ENCODE results near the gene EMP1. TPM values are rescaled to one million over a fixed set of nuclear protein-coding genes. Genes with fewer than 3 reads are reported as not detected.

The EMP1 gene
- total RNA-seq, 1 donor from 2014 or later: not detected

GRCh38 chr12:13165617-13166041, 30.9 kb upstream of the EMP1 start:
- peaks cover 17% of the 10 kb centered on the region for H3K4me1 Mint-ChIP-seq
- DNase-seq: peak; percentile 30
- H3K27ac Mint-ChIP-seq: peak overlapping the region; percentile 22
- intact Hi-C loops (cut with micrococcal nuclease): loop anchor here (1.0 to 2.0 kb wide), 2 partner anchors 31 to 65 kb away; partner anchors contain the start of gene EMP1
- H3K4me3 Mint-ChIP-seq: no peak overlapping the region
- POLR2A ChIA-PET: no interaction called here
- CTCF ChIA-PET: no interaction called here
- ATAC-seq (ENCODE audit: low read depth): peak; percentile 94
- peaks cover 2% of the 10 kb centered on the region for H3K9me3 Mint-ChIP-seq
- TF ChIP-seq CTCF (IDR thresholded peaks at IDR 0.05): no peak
- no peaks in the 10 kb centered on the region for H3K36me3 Mint-ChIP-seq (ENCODE audit: low read depth)
- H3K27me3 Mint-ChIP-seq: peaks cover 6% of the 10 kb centered on the region

- POLR2A ChIA-PET: no interaction called here
- ATAC-seq (ENCODE audit: low read depth): no peak
- H3K27ac Mint-ChIP-seq: no peak overlapping the region
Observed at GRCh38 chr12:13167226-13167625, 29.3 kb upstream of the EMP1 start.

GRCh38 chr12:13167906-13168305, 28.6 kb upstream of the EMP1 start:
- ChIA-PET CTCF (no interaction called here), POLR2A (no interaction called here)
- H3K27me3 Mint-ChIP-seq: peaks cover 13% of the 10 kb centered on the region
- H3K4me1 Mint-ChIP-seq: peaks cover 27% of the 10 kb centered on the region
- H3K4me3 Mint-ChIP-seq: no peak overlapping the region
- H3K9me3 Mint-ChIP-seq: peaks cover 2% of the 10 kb centered on the region
- TF ChIP-seq CTCF (IDR thresholded peaks at IDR 0.05): no peak
- intact Hi-C loops (cut with micrococcal nuclease): no loop called here
- H3K36me3 Mint-ChIP-seq (ENCODE audit: low read depth): no peaks in the 10 kb centered on the region
- no peak overlapping the region for H3K27ac Mint-ChIP-seq
- DNase-seq (no peak), ATAC-seq (ENCODE audit: low read depth) (no peak)

More at GRCh38 chr12:13167226-13167625, 29.3 kb upstream of the EMP1 start:
- intact Hi-C loops (cut with micrococcal nuclease): no loop called here
- Mint-ChIP-seq H3K27me3 (peaks cover 10% of the 10 kb centered on the region), H3K9me3 (peaks cover 2% of the 10 kb centered on the region), H3K4me3 (no peak overlapping the region), H3K36me3 (ENCODE audit: low read depth) (no peaks in the 10 kb centered on the region), H3K4me1 (peaks cover 21% of the 10 kb centered on the region)
- CTCF ChIA-PET: no interaction called here
- TF ChIP-seq CTCF (IDR thresholded peaks at IDR 0.05): no peak
- no peak for DNase-seq

- H3K27me3 Mint-ChIP-seq: peaks cover 13% of the 10 kb centered on the region
- no peaks in the 10 kb centered on the region for H3K36me3 Mint-ChIP-seq (ENCODE audit: low read depth)
- ChIA-PET CTCF (no interaction called here), POLR2A (no interaction called here)
- H3K27ac Mint-ChIP-seq: no peak overlapping the region
- no peak overlapping the region for H3K4me3 Mint-ChIP-seq
- peaks cover 2% of the 10 kb centered on the region for H3K9me3 Mint-ChIP-seq
- no peak for DNase-seq
- H3K4me1 Mint-ChIP-seq: peaks cover 39% of the 10 kb centered on the region
- no peak for TF ChIP-seq CTCF (IDR thresholded peaks at IDR 0.05)
- intact Hi-C loops (cut with micrococcal nuclease): no loop called here
- ATAC-seq (ENCODE audit: low read depth): no peak
Observed at GRCh38 chr12:13169272-13169671, 27.3 kb upstream of the EMP1 start.

GRCh38 chr12:13170892-13171490, 25.5 kb upstream of the EMP1 start:
- Mint-ChIP-seq H3K36me3 (ENCODE audit: low read depth) (no peaks in the 10 kb centered on the region), H3K4me1 (peaks cover 26% of the 10 kb centered on the region), H3K4me3 (no peak overlapping the region), H3K27me3 (peaks cover 13% of the 10 kb centered on the region), H3K9me3 (peaks cover 2% of the 10 kb centered on the region), H3K27ac (no peak overlapping the region)
- intact Hi-C loops (cut with micrococcal nuclease): no loop called here
- ChIA-PET CTCF (no interaction called here), POLR2A (no interaction called here)
- ATAC-seq (ENCODE audit: low read depth): no peak
- no peak for TF ChIP-seq CTCF (IDR thresholded peaks at IDR 0.05)
- DNase-seq: no peak
